ENCODE data around the gene EXOC4.

EXOC4 gene

GRCh38 chr7:133423618-133424017 lies 170.7 kb downstream of the EXOC4 start:
- TF ChIP-seq CTCF (IDR thresholded peaks at IDR 0.05), result no peak
- no peak for DNase-seq
- no peak overlapping the region for H3K27ac ChIP-seq
- no peaks in the 10 kb centered on the region for H3K36me3 ChIP-seq
- no peaks in the 10 kb centered on the region for H3K4me1 ChIP-seq
- intact Hi-C loops (cut with DNase I; ENCODE audit: low total_unique reads), result no loop called here
- H3K9me3 ChIP-seq, result no peaks in the 10 kb centered on the region
- no peaks in the 10 kb centered on the region for H3K27me3 ChIP-seq
- no peak overlapping the region for H3K4me3 ChIP-seq

GRCh38 chr7:133428326-133428725 lies 175.4 kb downstream of the EXOC4 start:
- no peaks in the 10 kb centered on the region for H3K4me1 ChIP-seq
- no peaks in the 10 kb centered on the region for H3K9me3 ChIP-seq
- no peak for TF ChIP-seq CTCF (IDR thresholded peaks at IDR 0.05)
- intact Hi-C loops (cut with DNase I; ENCODE audit: low total_unique reads), result no loop called here
- no peak overlapping the region for H3K27ac ChIP-seq
- no peak overlapping the region for H3K4me3 ChIP-seq
- H3K27me3 ChIP-seq, result no peaks in the 10 kb centered on the region
- no peaks in the 10 kb centered on the region for H3K36me3 ChIP-seq
- no peak for DNase-seq

GRCh38 chr7:133428876-133429275 lies 176.0 kb downstream of the EXOC4 start:
- no peak for TF ChIP-seq CTCF (IDR thresholded peaks at IDR 0.05)
- intact Hi-C loops (cut with DNase I; ENCODE audit: low total_unique reads), result no loop called here

GRCh38 chr7:133429371-133429770 lies 176.5 kb downstream of the EXOC4 start:
- intact Hi-C loops (cut with DNase I; ENCODE audit: low total_unique reads), result no loop called here
- Histone ChIP-seq H3K27me3 (no peaks in the 10 kb centered on the region), H3K27ac (no peak overlapping the region)

More at GRCh38 chr7:133428876-133429275, 176.0 kb downstream of the EXOC4 start:
- H3K4me3 ChIP-seq, result no peak overlapping the region
- H3K27me3 ChIP-seq, result no peaks in the 10 kb centered on the region
- no peak overlapping the region for H3K27ac ChIP-seq
- no peaks in the 10 kb centered on the region for H3K36me3 ChIP-seq
- no peaks in the 10 kb centered on the region for H3K9me3 ChIP-seq
- H3K4me1 ChIP-seq, result peaks cover 0 to 3% (median 0%) of the 10 kb centered on the region in 4 donors
- no peak for DNase-seq

GRCh38 chr7:133431134-133431724 lies 178.4 kb downstream of the EXOC4 start:
- no peaks in the 10 kb centered on the region for H3K27me3 ChIP-seq
- no peak overlapping the region for H3K4me3 ChIP-seq
- intact Hi-C loops (cut with DNase I; ENCODE audit: low total_unique reads), result no loop called here
- peaks cover 0 to 13% (median 7%) of the 10 kb centered on the region in 4 donors for H3K4me1 ChIP-seq
- DNase-seq, result no peak
- no peak overlapping the region for H3K27ac ChIP-seq
- no peaks in the 10 kb centered on the region for H3K9me3 ChIP-seq
- H3K36me3 ChIP-seq, result no peaks in the 10 kb centered on the region
- TF ChIP-seq CTCF (IDR thresholded peaks at IDR 0.05), result no peak

More at GRCh38 chr7:133429371-133429770, 176.5 kb downstream of the EXOC4 start:
- Histone ChIP-seq H3K4me3 (no peak overlapping the region), H3K9me3 (no peaks in the 10 kb centered on the region), H3K36me3 (no peaks in the 10 kb centered on the region), H3K4me1 (peaks cover 0 to 4% (median 0%) of the 10 kb centered on the region in 4 donors)
- DNase-seq, result no peak
- no peak for TF ChIP-seq CTCF (IDR thresholded peaks at IDR 0.05)
